HG03280 (cell line): ENCODE measurements around the gene CEP55.
"Not testable (repeated sequence)": the region's sequence is repeated elsewhere in the genome, so short reads cannot be mapped to it uniquely, and the experiment has no call there.

ENCODE experiments used
- ATAC-seq: cut with Tn5 transposase; IDR thresholded peaks from one replicate; pipeline ENCODE4 v1.9.1; 2021; ENCODE audit warnings: mild to moderate bottlenecking, moderate library complexity; ENCODE audit not compliant: unreplicated experiment

CEP55 gene

GRCh38 chr10:93505075-93505474 is 8.7 kb downstream of the CEP55 start:
- no peak for ATAC-seq

GRCh38 chr10:93509816-93510215 is 13.4 kb downstream of the CEP55 start:
- ATAC-seq: no peak

- no peak for ATAC-seq
These were observed 16.2 kb downstream of the CEP55 start for GRCh38 chr10:93512565-93512964.

DNA sequence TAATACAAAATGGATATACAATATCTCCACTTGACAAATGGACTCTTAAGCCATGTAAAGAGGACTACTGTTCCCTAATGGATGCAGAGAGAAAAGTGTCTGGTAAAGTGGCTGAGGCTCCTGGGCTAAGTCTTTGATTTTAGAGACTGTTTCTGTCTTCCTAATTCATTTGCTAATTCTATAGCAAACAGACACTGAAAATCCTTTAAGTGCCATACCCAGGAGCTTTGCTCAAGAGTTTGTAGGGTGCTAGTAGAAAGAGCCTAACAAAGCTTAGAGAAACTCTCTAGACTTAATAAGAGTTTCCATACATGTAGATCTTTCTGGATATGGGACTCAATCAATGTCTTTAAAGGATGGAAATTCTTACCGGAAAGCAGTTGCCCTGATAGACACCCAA is 16.7 kb downstream of the CEP55 start:
- ATAC-seq: no peak

DNA sequence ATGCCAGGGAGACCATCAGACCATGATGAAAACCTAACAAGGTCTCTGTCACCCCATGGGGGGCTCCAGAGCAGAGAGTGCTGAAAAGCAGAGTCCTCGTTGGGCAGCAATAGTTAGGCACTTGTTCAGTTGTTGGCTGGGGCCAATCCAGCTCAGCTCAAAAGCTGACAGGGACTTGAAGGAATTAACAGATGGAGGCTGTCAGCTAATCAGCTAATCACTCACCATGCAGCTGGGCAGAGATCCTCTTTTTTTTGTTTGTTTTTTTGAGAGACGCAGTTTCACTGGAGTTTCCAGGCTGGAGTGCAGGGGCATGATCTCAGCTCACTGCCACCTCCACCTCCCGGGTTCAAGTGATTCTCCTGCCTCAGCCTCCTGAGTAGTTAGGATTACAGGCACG is 18.1 kb downstream of the CEP55 start:
- ATAC-seq: no peak

DNA sequence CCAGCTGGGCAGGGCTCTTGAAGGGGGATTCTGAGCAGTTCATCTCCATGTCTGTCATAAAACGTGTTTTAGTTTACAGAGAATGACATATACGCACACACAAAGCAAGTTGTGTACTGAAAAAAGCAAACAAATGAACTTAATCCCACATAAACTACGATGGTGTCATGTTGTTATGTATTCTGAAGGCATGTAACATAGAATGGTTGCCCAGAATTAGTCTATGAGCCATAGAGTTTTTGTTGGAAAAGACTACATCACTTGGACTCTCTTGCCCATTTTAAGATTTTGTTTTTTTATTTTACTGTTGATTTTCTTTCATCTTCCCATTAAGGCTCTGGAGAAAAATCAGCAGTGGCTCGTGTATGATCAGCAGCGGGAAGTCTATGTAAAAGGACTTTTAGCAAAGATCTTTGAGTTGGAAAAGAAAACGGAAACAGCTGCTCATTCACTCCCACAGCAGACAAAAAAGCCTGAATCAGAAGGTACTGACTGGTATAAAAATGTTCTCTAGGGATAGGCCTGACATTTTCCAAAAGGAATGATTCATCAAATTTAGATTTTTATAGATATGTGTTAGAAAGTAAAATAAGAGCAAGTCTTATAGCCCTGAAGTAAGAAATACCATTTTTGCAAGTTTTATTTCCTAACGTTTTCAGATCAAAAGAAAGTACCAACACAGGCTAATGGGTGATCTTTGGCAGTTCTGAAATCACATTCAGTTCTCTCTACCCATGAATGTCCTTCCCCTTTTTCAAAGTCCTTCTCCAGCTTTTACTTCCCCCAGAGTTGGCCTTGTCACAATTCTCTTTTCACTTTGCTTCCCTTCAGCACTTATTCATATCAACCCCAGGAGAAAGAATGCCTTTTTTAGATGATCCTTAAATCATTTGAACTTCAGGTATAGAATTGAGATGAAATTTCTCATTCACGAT is 18.9 kb downstream of the CEP55 start:
- no peak for ATAC-seq

- ATAC-seq: no peak
These were observed 19.6 kb downstream of the CEP55 start for GRCh38 chr10:93516006-93516380.

DNA sequence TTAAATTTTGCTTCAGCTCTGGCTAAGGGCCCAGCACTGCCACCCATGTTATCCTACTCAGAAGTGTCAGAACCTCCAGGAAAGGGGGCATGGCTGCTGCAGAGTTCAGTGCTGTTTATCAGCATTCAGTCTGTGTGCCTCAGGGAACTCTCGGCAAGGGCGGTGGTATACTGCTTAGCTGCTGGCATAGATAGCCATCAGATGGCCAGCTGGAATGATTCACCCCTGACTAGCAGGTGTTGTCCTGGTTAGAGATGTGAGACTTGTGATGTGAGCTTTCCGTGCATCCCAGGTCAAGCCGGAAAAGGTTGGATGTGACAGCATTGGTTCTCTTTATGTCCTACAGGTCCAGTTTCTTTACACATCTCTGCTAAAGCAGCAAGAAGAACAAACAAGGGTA is 22.1 kb downstream of the CEP55 start:
- no peak for ATAC-seq

DNA sequence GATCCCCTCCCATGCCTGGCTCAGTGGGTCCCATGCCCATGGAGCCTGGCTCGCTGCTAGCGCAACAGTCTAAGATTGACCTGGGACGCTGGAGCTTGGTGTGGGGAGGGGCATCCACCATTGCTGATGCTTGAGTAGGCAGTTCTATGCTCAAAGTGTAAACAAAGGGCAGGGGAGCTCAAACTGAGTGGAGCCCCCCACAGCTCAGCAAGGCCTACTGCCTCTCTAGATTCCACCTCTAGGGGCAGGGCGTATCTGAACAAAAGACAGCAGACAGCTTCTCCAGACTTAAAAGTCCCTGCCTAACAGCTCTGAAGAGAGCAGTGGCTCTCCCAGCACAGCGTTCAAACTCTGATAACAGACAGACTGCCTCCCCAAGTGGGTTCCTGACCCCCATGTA is 38.9 kb downstream of the CEP55 start:
- no peak for ATAC-seq

DNA sequence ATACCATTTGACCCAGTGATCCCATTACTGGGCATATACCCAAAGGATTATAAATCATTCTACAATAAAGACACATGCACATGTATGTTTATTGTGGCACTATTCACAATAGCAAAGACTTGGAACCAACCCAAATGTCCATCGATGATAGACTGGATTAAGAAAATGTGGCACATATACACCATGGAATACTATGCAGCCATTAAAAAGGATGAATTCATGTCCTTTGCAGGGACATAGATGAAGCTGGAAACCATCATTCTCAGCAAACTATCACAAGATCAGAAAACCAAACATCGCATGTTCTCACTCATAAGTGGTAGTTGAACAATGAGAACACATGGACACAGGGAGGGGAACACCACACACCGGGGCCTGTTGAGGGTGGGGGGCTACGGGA is 44.5 kb downstream of the CEP55 start:
- ATAC-seq: not testable (repeated sequence)

DNA sequence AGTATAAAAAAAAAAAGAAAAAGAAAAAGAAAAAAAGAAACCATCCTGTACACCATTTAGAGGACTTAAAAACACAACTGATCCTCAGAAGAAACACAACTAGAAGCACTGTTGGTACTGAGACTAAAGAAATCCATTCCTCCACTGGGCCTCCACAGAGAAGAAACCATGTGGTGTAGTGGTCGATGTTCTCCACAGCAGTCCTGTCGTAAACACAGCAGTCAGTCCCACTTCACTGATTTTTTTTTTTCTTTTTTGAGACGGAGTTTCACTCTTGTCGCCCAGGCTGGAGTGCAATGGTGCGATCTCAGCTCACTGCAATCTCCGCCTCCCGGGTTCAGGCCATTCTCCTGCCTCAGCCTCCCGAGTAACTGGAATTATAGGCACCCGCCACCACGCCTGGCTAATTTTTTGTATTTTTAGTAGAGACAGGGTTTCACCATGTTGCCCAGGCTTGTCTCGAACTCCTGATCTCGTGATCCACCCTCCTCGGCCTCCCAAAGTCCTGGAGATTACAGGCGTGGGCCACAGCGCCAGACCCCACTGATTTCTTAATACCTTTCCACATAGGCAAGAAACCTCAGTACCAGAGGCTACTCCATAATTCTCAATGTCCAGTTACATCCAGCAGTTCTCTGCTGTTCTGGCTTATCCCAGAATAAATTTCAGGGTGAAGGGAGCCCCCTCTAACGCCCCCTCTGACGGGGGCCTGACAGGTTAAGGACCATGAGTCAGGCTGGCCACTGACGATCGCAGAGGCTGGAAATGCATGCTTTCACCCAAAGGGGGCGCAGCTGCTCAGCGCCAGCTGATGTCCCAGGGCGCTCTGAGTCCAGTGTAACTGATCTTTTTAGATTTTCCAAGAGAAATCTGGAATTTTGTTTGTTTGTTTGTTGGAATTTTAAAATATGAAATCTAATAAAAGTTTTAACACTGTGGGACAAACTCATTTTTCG is 45.3 kb downstream of the CEP55 start:
- no peak for ATAC-seq

DNA sequence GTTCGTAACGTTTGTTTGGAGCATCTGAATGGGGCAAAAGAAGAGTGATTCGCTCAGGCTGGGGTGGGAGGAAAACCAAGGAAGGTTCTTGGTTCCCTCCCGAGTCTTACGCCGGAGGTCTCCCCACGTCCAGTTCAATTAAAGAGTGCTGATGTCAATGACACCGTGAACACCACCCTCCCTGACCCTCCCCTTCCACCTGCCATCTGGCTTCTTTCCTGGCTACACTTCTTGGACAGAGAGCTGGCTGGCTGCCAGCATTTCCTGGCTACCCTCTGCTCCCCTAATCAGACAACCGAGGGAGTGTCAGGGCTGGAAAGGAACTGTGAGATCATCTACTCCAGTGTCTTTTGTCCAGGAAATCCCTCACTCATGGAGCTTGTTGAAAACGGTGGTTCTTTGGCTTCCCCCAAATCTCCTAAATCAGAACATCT is 46.0 kb downstream of the CEP55 start:
- no peak for ATAC-seq

- not testable (repeated sequence) for ATAC-seq
These were observed 50.6 kb downstream of the CEP55 start for GRCh38 chr10:93546995-93547394.

DNA sequence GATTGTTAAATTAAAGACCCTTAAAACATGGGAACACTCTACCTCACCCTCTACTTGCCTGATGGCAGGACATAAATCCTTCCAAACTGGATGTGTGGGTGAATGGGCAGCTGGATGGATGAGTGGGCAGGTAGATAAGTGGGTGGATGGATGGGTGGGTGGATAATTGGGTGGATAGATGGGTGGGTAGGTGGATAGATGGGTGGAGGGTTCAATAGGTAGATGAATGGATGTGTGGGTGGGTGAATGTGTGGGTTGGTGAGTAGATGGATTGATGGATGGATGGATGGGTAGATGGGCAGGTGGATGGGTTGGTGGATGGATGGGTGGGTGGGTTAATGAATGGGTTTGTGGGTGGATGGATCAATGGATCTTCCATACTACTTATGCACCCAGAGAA is 51.1 kb downstream of the CEP55 start:
- ATAC-seq: no peak

- no peak for ATAC-seq
These were observed 52.1 kb downstream of the CEP55 start for GRCh38 chr10:93548376-93549071.

DNA sequence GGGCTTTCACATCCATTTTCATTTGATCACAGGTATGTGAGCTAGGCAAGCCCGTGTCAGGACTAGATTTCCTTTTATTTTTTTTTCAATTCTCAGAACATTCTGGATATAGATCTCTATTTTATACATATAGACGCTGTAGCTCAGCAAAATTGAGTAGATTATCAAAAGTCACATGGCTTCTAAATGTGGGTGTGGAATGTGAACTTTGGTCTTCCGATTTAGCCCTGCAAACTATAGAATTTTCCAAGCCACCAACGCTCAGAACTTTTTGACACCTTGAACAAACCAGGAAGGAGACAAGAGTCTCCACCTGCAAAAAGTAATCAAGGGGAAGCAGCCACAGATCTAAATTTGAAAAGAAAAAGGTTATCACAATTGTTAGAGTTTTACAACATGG is 54.2 kb downstream of the CEP55 start:
- ATAC-seq: no peak

GRCh38 chr10:93552780-93553179 is 56.4 kb downstream of the CEP55 start:
- ATAC-seq: no peak

- no peak for ATAC-seq
These were observed 57.3 kb downstream of the CEP55 start for GRCh38 chr10:93553482-93554315.

GRCh38 chr10:93554316-93554663 is 57.9 kb downstream of the CEP55 start:
- no peak for ATAC-seq

GRCh38 chr10:93554760-93555432 is 58.5 kb downstream of the CEP55 start:
- no peak for ATAC-seq
